ENCODE data around the gene KLHL30. TPM values are rescaled to one million over a fixed set of nuclear protein-coding genes. Genes with fewer than 3 reads are reported as not detected.

KLHL30 gene
- total RNA-seq, 4 donors from 2014 or later: 0.13 to 0.64 (median 0.34) TPM

DNA sequence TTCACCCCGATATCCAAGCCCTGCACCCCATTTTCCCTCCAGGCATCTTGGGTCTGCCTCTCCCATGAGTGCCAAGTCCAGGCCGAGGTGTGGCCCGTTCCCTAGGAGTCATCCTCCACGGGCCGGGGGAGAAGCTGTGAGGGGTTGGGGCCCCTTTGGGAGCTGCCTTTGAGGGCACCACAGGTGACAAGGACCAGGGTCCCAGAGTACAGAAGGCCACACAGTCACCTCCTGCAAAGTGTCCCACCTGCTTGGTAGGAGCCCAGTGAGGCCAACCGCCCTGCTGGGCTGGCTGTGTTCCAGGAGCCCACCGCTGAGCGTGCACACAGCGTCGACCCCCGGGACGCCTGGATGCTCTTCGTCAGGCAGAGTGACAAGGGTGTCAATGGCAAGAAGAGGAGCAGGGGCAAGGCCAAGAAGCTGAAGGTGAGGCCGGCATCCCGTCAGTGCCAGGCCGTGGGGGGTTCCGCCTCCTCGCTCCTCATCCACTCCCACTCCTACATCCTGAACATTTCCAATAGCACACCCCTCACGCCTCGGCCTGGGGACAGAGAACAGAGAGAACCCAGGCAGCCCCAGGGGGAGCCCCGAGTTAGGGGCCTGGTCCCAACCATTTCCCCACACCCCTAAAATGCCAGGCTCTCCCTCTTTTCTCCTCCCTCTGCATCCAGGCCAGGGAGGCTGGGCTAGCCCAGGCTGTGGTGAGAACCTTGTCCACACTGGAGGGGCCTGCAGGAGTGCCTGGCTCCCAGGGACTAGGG lies 23.0 kb downstream of the KLHL30 start:
- no peak for TF ChIP-seq POLR2A (IDR thresholded peaks at IDR 0.05)
- TF ChIP-seq, protein P1, sequence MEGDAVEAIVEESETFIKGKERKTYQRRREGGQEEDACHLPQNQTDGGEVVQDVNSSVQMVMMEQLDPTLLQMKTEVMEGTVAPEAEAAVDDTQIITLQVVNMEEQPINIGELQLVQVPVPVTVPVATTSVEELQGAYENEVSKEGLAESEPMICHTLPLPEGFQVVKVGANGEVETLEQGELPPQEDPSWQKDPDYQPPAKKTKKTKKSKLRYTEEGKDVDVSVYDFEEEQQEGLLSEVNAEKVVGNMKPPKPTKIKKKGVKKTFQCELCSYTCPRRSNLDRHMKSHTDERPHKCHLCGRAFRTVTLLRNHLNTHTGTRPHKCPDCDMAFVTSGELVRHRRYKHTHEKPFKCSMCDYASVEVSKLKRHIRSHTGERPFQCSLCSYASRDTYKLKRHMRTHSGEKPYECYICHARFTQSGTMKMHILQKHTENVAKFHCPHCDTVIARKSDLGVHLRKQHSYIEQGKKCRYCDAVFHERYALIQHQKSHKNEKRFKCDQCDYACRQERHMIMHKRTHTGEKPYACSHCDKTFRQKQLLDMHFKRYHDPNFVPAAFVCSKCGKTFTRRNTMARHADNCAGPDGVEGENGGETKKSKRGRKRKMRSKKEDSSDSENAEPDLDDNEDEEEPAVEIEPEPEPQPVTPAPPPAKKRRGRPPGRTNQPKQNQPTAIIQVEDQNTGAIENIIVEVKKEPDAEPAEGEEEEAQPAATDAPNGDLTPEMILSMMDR (IDR thresholded peaks at IDR 0.05): no peak
- DNase-seq (ENCODE audit: low spot score in 2 of 2): no peak
- intact Hi-C loops (cut with DNase I; ENCODE audit: low total_unique reads): no loop called here
- WGBS, 2 donors: 82 to 85% methylated on average over 20 of the region's 21 CpGs
- H3K4me3 ChIP-seq (ENCODE audit: low read depth, poor library complexity, severe bottlenecking): no peak overlapping the region

DNA sequence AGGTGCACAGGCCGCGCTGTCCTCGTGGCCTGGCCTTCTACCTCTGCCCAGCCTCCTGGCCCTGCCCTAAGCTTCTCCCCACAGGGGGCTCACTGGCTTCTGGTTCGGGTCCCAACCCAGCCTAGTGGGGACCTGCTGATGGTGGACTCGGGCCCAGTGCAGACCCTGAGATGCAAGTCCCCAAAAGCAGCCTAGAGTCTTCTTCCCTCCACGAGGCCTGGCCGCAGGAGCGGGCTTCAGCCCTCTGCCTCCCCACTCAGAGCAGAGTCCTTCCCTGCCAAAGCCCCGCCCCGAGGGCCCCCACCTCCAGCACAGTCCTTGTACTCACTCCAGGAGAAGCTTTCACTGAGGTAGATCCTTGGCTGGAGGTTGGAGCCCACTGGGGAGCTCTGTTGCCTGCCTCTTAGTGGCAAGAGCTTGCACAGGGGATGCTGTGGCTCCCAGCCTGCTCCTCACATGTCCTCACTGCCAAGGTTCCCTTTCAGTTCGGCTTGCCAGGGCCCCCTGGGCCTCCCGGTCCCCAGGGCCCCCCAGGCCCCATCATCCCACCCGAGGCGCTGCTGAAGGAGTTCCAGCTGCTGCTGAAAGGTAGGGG lies 23.9 kb downstream of the KLHL30 start:
- intact Hi-C loops (cut with DNase I; ENCODE audit: low total_unique reads): no loop called here
- no peak overlapping the region for H3K4me3 ChIP-seq (ENCODE audit: low read depth, poor library complexity, severe bottlenecking)
- 78 to 87% methylated on average over 11 to 12 of the region's 14 CpGs for WGBS, 2 donors
- no peak for DNase-seq (ENCODE audit: low spot score in 2 of 2)
- no peak for TF ChIP-seq POLR2A (IDR thresholded peaks at IDR 0.05)
- TF ChIP-seq, protein P1 (IDR thresholded peaks at IDR 0.05): no peak

DNA sequence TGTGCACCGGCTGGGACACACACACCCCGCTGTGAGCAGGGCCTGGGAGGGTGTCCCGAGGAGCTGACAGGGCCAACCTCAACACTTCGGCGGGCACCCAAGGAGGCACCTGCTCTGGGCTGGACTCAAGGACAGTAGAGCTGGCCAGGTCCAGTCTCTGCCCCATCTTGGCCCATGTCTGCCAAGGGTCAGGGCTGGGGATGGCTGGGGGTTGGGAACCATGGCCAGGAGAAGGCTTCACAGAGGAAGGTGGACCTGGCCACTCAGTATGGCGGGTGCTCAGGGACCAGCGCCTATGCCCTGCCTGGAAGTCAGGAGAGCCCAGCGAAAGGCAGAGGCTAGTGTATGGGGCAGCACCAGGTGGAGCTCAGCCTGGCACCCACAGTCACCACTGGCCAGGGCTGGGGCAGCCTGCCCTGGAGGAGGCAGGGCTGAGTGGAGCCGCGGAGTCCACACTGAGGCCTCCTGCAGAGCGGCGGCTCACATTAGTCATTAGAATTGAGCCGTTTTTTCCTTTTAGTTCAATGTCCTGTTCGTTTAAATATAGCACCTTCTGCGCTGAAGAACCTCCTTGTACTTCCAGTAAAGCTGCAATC lies 24.5 kb downstream of the KLHL30 start:
- intact Hi-C loops (cut with DNase I; ENCODE audit: low total_unique reads): no loop called here
- no peak for TF ChIP-seq POLR2A (IDR thresholded peaks at IDR 0.05)
- TF ChIP-seq, protein P1 (IDR thresholded peaks at IDR 0.05): no peak
- H3K4me3 ChIP-seq (ENCODE audit: low read depth, poor library complexity, severe bottlenecking): no peak overlapping the region
- WGBS, 2 donors: 59 to 68% methylated on average over 13 to 15 of the region's 15 CpGs
- DNase-seq (ENCODE audit: low spot score in 2 of 2): no peak

DNA sequence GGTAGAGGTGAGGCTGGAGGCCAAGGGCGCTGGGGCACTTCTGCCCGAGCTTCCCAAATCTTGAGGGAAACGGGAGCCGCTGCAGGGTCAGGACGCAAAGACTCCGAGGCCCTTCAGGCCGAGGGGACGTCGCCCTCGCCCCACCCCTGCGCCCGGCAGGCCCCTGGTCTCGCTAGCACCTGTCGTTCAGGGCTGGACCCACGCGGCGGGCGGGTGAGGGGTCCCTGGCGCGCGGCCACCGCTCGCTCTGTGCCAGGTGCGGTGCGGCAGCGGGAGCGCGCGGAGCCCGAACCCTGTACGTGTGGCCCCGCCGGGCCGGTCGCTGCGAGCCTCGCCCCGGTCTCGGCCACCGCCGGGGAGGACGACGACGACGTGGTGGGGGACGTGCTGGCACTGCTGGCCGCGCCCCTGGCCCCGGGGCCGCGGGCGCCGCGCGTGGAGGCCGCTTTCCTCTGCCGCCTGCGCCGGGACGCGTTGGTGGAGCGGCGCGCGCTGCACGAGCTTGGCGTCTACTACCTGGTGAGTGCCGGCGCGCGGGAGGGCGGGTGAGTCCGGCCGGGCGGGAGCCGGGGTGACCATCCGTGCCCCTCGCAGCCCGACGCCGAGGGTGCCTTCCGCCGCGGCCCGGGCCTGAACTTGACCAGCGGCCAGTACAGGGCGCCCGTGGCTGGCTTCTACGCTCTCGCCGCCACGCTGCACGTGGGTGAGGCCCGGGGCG lies 25.2 kb downstream of the KLHL30 start:
- TF ChIP-seq POLR2A (IDR thresholded peaks at IDR 0.05): no peak
- TF ChIP-seq, protein P1 (IDR thresholded peaks at IDR 0.05): no peak
- 6 to 10% methylated on average over 18 to 22 of the region's 95 CpGs for WGBS, 2 donors
- no peak for DNase-seq (ENCODE audit: low spot score in 2 of 2)
- intact Hi-C loops (cut with DNase I; ENCODE audit: low total_unique reads): no loop called here
- no peak overlapping the region for H3K4me3 ChIP-seq (ENCODE audit: low read depth, poor library complexity, severe bottlenecking)

DNA sequence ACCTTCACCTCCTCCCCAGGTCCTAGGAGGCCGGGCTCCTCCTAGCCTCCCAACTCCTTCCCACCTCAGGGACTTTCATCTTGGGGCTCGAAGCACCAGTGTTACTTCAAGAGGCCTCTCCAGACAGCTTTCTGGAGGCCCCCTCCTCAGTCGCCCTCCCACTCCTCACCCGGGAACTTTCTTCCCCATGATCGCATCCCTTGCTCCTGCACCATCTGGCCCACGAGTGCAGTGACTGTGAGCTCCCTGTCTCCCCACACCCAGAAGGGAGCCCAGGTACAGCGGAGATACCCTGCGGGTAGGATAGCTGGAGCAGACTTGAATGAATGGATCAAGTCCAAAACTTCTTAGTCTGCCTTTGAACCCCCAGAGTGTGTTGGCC lies 26.4 kb downstream of the KLHL30 start:
- 85 to 91% methylated on average over 8 of the region's 8 CpGs for WGBS, 2 donors
- no peak overlapping the region for H3K4me3 ChIP-seq (ENCODE audit: low read depth, poor library complexity, severe bottlenecking)
- intact Hi-C loops (cut with DNase I; ENCODE audit: low total_unique reads): no loop called here
- TF ChIP-seq, protein P1 (IDR thresholded peaks at IDR 0.05): no peak
- no peak for TF ChIP-seq POLR2A (IDR thresholded peaks at IDR 0.05)
- peak in 1 of 2 donors; percentile 82 for DNase-seq (ENCODE audit: low spot score in 2 of 2)
